HG02571 (cell line): ENCODE results near the gene OIP5.
A peak's percentile ranks its signal among the peaks of the same experiment; 100 is the strongest.
"Not testable (repeated sequence)": the region's sequence is repeated elsewhere in the genome, so short reads cannot be mapped to it uniquely, and the experiment has no call there.

ENCODE experiments used
- ATAC-seq: cut with Tn5 transposase; IDR thresholded peaks from one replicate; pipeline ENCODE4 v1.9.1; 2021; ENCODE audit warnings: mild to moderate bottlenecking, moderate library complexity; ENCODE audit not compliant: unreplicated experiment

The OIP5 gene

GRCh38 chr15:41304149-41304770 lies 28.1 kb downstream of the OIP5 start:
- ATAC-seq = no peak

DNA sequence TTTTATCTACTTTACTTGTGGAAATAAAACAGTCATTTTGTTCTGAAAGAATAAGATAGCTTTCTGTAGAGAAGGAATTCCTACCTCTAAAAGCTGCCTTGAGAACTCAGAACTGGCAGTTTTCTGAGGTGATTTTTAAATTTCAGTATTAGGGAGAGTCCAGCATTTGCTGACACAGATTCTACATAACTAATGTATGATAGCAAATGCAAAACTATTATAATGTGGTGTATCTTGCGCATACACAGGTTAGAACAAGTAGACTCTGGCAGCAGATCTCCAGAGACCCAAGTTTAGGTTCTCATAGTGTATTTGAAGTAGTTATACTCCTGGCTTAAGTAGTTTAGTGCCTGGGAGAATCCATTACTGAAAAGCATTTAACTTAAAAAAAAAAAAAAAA lies 30.8 kb downstream of the OIP5 start:
- ATAC-seq = no peak

DNA sequence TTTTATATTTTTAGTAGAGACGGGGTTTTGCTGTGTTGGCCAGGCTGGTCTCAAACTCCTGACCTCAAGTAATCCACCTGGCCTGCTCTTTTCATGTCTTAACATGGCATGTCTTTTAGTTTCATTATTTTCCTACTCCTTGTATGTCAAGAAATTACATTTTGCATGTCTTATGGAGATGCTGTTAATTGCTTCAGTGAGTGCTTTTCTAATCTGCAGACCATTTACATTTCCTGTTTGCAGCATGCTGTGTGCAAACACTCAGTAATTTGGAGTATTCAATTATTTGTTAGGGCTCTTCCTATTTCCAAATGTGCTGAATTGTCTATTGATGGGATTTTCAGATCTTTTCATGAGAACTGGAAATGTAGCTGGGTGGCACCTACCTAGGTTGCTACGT lies 31.3 kb downstream of the OIP5 start:
- ATAC-seq = not testable (repeated sequence)

DNA sequence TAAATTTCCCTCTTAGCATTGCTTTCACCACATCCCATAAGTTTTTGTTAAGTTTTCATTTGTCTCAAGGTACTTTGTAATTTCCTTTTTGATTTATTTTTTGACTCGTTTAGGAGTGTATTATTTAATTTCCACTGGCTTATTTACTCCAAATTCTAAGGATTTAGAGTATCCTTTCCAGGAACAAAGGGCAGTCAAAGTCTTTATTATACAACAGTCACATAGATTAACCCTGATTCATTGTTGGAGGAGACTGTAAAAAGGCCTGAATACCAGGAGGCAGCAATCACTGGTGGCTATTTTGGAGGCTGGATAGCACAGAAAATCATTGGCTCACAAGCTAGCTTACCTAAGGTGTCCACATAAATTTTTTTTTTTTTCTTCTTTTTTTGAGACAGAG lies 39.9 kb downstream of the OIP5 start:
- no peak for ATAC-seq

DNA sequence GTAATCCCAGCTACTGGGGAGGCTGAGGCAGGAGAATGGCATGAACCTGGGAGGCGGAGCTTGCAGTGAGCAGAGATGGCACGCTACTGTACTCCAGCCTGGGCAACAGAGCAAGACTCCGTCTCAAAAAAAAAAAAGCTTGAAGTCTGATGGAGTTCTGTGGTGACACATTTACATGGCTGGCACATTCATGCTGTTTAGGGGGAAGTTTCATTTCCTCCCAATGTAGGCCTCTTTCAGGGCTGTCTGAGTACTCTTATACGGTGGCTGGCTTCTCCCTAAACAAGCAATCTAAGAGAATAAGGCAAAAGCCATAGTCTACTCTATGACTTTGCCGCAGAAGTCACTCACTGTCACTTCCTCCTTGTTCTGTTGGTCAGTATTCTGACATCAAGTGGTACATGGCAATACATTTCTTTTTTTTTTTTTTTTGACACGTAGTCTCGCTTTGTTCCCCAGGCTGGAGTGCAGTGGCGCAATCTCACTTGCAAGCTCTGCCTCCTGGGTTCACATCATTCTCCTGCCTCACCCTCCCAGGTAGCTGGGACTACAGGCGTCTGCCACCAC lies 41.2 kb downstream of the OIP5 start:
- ATAC-seq = peak; percentile 64

GRCh38 chr15:41289953-41290352 lies 42.4 kb downstream of the OIP5 start:
- ATAC-seq = no peak

DNA sequence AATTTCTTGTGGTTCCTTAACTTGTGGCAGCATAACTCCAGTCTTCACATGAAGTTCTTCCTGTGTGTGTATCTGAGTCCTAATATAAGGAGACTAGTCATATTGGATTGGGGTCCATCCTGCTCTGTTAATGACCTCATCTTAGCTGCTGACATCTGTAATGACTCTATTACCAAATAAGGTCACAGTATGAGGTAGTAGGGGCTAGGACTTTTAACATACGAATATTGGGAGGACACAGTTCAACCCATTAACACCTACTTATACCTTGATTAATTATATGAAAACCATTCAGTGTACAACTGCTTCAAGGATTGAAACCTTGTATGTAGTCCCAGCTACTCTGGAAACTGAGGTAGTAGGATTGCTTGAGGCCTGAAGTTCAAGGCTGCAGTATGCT lies 43.9 kb downstream of the OIP5 start:
- no peak for ATAC-seq

DNA sequence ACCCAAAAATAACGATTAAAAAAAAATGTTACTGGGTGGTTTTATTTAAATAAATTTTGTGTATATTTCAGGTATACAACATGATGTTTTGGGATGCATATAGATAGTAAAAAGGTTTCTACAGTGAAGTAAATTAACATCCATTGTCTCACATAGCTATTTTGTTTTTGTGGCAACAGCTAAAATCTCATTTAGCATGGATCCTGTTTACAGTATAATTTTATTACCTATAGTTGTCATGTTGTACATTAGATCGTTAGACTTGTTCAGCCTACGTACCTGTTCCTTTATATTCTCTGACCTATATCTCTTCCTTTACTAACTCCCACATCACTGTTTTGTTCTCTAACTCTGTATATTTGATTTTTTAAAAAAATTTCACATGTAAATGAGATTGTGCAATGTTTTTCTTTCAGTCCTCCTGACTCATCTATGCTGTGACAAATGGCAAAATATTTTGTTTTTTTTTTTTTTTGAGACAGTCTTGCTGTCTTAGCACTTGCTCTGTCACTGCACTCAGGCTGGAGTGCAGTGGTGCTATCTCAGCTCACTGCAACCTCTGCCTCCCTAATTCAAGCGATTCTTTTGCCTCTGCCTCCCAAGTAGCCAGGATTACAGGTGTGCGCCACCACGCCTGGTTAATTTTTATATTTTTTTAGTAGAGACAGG lies 45.6 kb downstream of the OIP5 start:
- ATAC-seq = no peak

DNA sequence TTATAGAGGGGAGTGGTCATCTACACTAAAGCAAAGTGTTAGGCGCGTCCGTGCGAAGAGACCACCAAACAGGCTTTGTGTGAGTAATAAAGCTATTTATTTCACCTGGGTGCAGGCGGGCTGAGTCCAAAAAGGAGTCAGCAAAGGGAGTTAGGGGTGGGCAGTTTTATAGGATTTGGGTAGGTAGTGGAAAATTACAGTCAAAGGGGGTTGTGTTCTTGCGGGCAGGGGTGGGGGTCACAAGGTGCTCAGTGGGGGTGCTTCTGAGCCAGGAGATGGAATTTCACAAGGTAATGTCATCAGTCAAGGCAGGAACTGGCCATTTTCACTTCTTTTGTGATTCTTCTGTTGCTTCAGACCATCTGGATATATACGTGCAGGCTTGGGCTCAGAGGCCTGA lies 47.1 kb downstream of the OIP5 start:
- no peak for ATAC-seq

GRCh38 chr15:41284427-41285177 lies 47.8 kb downstream of the OIP5 start:
- no peak for ATAC-seq

DNA sequence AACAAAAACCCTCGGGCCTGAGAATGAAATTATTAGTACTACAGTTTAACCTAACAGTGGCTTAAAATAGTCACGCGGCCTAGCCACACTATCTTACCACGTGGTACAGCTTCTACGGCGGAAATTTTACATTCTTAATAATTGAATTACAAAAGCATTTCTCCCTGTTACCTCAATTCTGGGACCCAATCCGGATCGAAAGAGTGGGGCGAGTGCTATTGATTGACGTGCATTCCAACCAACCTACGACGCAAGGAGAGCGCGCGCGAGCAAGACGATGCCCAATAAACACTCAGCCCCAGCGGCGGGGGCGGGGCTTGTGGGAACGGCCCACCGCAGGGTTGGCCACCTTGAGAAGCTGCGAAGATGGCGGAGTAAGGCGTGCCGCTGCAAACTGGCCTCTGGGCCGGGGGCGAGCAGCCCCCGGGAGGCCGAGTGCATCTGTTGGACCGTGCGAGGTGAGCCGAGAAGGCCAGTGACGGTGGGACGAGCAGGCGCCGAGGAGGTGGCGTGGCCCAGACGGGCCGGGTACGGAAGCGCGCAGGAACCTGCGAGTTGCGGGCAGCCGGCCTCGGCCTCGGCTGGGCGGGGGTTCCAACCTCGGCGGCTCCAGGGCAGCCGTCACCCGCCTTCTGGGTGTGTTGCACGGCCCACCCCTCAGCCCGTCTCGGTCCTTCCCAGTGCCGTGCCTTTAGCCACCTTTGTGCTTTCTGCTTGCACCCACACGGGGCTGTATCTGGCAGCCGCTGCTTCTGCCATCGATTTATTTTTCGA lies 48.6 kb downstream of the OIP5 start:
- ATAC-seq = peak; percentile 96

DNA sequence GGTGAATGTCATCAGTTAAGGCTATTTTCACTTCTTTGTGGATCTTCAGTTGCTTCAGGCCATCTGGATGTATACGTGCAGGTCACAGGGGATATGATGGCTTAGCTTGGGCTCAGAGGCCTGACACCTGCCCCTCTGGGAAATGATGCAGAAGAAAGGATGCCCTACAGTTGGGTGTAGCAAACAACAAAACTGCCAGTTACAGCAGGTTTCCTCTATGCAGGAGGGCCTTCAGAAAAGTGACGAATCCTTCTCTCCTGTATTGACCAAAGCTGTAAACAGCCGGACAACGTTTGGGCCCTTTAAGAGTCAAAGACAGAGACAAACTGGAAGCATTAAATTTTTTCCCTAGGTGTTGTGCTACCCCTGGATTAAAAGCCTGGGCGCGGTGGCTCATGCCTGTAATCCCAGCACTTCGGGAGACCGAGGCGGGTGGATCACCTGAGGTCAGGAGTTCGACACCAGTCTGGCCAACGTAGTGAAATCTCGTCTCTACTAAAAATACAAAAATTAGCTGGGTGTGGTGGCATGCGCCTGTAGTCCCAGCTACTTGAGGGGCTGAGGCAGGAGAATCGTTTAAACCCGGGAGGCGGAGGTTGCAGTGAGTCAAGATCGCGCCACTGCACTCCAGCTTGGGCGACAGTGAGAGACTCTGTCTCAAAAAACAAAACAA lies 49.3 kb downstream of the OIP5 start:
- not testable (repeated sequence) for ATAC-seq

GRCh38 chr15:41282436-41282835 lies 50.0 kb downstream of the OIP5 start:
- not testable (repeated sequence) for ATAC-seq

GRCh38 chr15:41281236-41281635 lies 51.2 kb downstream of the OIP5 start:
- no peak for ATAC-seq

GRCh38 chr15:41279535-41280283 lies 52.7 kb downstream of the OIP5 start:
- ATAC-seq = no peak

GRCh38 chr15:41278319-41278718 lies 54.1 kb downstream of the OIP5 start:
- ATAC-seq = no peak

DNA sequence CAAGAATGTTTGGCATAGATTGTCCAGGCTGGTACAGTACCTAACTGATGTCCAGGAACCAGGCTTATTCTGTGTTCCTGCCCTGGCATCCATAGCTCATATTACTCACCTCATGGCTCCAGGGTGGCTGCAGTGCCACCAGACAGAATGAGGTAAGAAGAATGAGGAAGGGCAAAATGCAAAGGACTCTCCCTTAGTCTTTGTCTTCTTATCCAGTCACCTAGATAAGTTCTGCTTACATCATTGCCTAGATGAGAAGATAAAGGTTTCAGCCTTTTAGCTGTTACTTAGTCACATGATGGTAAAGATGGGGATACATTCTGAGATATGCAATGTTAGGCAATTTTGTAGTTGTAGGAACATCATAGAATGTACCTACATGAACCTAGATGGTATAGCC lies 55.6 kb downstream of the OIP5 start:
- no peak for ATAC-seq

GRCh38 chr15:41269887-41270286 lies 62.5 kb downstream of the OIP5 start:
- ATAC-seq = no peak

DNA sequence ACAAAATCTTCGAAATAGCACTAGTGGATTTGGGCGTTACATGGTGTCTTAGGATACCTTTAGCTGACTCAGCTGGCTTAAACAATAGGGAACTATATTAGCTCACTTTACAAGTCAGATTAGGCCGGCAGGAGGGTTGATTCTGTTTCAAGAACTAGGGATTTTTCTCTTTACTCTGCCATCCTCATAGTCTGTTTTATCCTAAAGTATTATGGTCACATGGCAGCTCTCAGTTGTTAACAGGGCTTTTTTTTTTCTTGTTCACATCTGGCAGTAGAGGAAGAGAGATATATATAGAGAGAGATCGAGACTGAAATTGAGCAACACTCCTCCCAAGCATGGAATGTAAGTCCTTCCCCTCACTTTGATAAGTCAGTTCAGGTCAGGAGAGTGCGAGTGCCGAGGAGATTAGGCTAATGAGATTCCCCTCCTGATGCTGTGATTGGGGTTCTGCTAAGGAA lies 68.5 kb downstream of the OIP5 start:
- ATAC-seq = no peak

DNA sequence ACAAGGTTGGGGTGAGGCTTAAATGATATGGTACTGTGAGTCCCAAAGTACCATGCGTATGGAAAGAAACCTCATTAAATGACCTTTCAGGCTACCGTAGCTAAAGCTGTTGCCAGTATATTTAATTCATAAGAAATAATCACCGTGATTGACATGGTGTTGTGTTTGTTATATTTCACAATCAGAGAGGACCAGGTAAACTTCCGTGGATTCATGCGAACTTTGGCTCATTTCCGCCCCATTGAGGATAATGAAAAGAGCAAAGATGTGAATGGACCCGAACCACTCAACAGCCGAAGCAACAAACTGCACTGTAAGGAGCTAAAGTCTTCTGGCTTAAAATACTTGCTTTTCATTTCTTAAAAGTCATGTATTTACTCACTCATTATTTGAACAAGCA lies 69.8 kb downstream of the OIP5 start:
- ATAC-seq = no peak
